Pancreas (tissue), 10 donors: ENCODE results near the gene CCDC116. TPM values are rescaled to one million over a fixed set of nuclear protein-coding genes. Genes with fewer than 3 reads are reported as not detected.

ENCODE experiments used
- ATAC-seq, 4 donors: fragments of 200-7000 bp; cut with Tn5 transposase; one replicate each; pipeline versions ENCODE4 v1.8.0 to v1.9.1; 2020; ENCODE audit warnings: mild to moderate bottlenecking in 4 of 4, moderate library complexity in 4 of 4
- DNase-seq, 6 donors: peaks; one replicate each; pipeline ENCODE4 v3.0.0-alpha.2; 2020
- FAIRE-seq: peaks from 2 replicates; lab custom pipeline; 2012; peaks lifted over from hg19 to GRCh38; lab: Jason Lieb, UNC
- H3K27ac ChIP-seq, 4 donors: fragments of 200-600 bp; sonication (generic); 1 replicate in 3 of 4; 2 replicates in 1 of 4; pipeline versions ENCODE4 v1.5.0 to v1.8.0; 2020
- H3K27me3 ChIP-seq, 4 donors: fragments of 200-600 bp; one replicate each; pipeline ENCODE4 v1.8.0; 2021
- H3K36me3 ChIP-seq, 3 donors: fragments of 200-600 bp; sonication (generic) in 1 of 3; one replicate each; pipeline versions ENCODE4 v1.5.0 to v1.8.0; 2020 to 2021
- H3K4me1 ChIP-seq, 3 donors: fragments of 200-600 bp; one replicate each; pipeline ENCODE4 v1.8.0; 2021
- H3K4me3 ChIP-seq, 4 donors: fragments of 200-600 bp; sonication (generic) in 2 of 4; one replicate each; pipeline versions ENCODE4 v1.5.0 to v1.8.0; 2020 to 2021
- H3K9me3 ChIP-seq, 4 donors: fragments of 200-600 bp; one replicate each; pipeline ENCODE4 v1.8.0; 2021
- CTCF ChIP-seq, 4 donors: fragments of 200-600 bp; sonication (generic) in 3 of 4; IDR thresholded peaks; one replicate each; pipeline versions ENCODE4 v1.5.0 to v1.8.0; 2021; ENCODE audit warnings: antibody characterized with exemption in 4 of 4
- WGBS, 2 donors: extraction: QIAGEN DNeasy Blood & Tissue Kit; methylation state at CpG; one replicate each; pipeline ENCODE4 v1.1.7; 2013; 5-methylcytosine and 5-hydroxymethylcytosine counted together
- intact Hi-C, 3 donors: fragments of 100-400 bp; cut with DNase I; formaldehyde crosslinking; loops; one replicate each; pipeline versions ENCODE4 v1.11.1 to v1.14.2; 2022
- polyA plus RNA-seq, 2 donors: library from polyadenylated mRNA; stranded (reverse); fragments of 200-250 nt; gene quantifications; one replicate each; pipeline ENCODE4 v1.2.3, GENCODE V29; 2013
- total RNA-seq, 6 donors: library from RNA; stranded (reverse); fragmentation: NEBNext Ultra II Directional in 4 of 6; extraction: Animal tissue kit (Norgen Biotek cat#: 25700) in 4 of 6; gene quantifications; one replicate each; pipeline versions ENCODE4 v1.2.1 to v1.2.4, GENCODE V29; 2021 to 2023
- donor health status: healthy with polysubstance abuse.
- donor health status: DM: no; HTN: no; CAD: no; lungs with moderate emphysema.
- donor health status: DM: no; HTN: no; CAD: no.
- donor health status: control.
- donor health status: control.
- donor health status: Bipolar disorder and iron deficiency.
- donor health status: DM: yes; HTN: yes; CAD: no.
- donor health status: DM: no; HTN: no; CAD: no.
- donor health status: DM: no; HTN: no; CAD: no.
- donor health status: DM: yes; HTN: yes; CAD: no.

The CCDC116 gene
- under 1 TPM in 5 of 6 donors, not detected in 1; 0.12 to 0.34 (median 0.19) TPM for total RNA-seq
- polyA plus RNA-seq: 1 to 10 TPM; 1.2 to 1.3 TPM

- H3K4me1 ChIP-seq: peaks cover 11 to 12% (median 11%) of the 10 kb centered on the region in 3 donors
- DNase-seq (peak in 1 of 6 donors; percentile 71), ATAC-seq (no peak), FAIRE-seq (no peak)
- intact Hi-C loops: no loop called here
- no peaks in the 10 kb centered on the region for H3K9me3 ChIP-seq
- no peak within 1 kb of the TSS for H3K4me3 ChIP-seq
- no peak within 1 kb of the TSS for H3K27ac ChIP-seq
- WGBS, 2 donors: 85% methylated on average over 27 of the region's 27 CpGs
- no peaks in the 10 kb centered on the region for H3K36me3 ChIP-seq
- no peak for TF ChIP-seq CTCF (IDR thresholded peaks at IDR 0.05)
- no peaks in the 10 kb centered on the region for H3K27me3 ChIP-seq
Observed at GRCh38 chr22:21632237-21632895, at the start of gene CCDC116. CCDC116 (plus strand) TSS chr22:21632760; CDS start chr22:21633182, 422 bp downstream.

GRCh38 chr22:21582801-21583740 is 49.5 kb upstream of the CCDC116 start:
- TF ChIP-seq CTCF (IDR thresholded peaks at IDR 0.05): no peak
- H3K27ac ChIP-seq: no peak overlapping the region
- 54 to 58% methylated on average over 10 of the region's 10 CpGs for WGBS, 2 donors
- FAIRE-seq (no peak), ATAC-seq (peak in 2 of 4 donors; percentile 24), DNase-seq (no peak)
- no peaks in the 10 kb centered on the region for H3K36me3 ChIP-seq
- H3K4me3 ChIP-seq: no peak overlapping the region
- H3K27me3 ChIP-seq: no peaks in the 10 kb centered on the region
- H3K9me3 ChIP-seq: no peaks in the 10 kb centered on the region
- peaks cover 4 to 8% (median 6%) of the 10 kb centered on the region in 3 donors for H3K4me1 ChIP-seq
- intact Hi-C loops: no loop called here

GRCh38 chr22:21585389-21585788 is 47.2 kb upstream of the CCDC116 start:
- ATAC-seq (no peak), DNase-seq (no peak), FAIRE-seq (no peak)
- H3K4me1 ChIP-seq: peaks cover 0 to 11% (median 0%) of the 10 kb centered on the region in 3 donors
- H3K27ac ChIP-seq: no peak overlapping the region
- H3K27me3 ChIP-seq: no peaks in the 10 kb centered on the region
- intact Hi-C loops: no loop called here
- TF ChIP-seq CTCF (IDR thresholded peaks at IDR 0.05): no peak
- H3K9me3 ChIP-seq: no peaks in the 10 kb centered on the region
- no peaks in the 10 kb centered on the region for H3K36me3 ChIP-seq
- WGBS, 2 donors: 77 to 79% methylated on average over 2 of the region's 2 CpGs
- no peak overlapping the region for H3K4me3 ChIP-seq

- H3K4me1 ChIP-seq: peaks cover 0 to 14% (median 9%) of the 10 kb centered on the region in 3 donors
- no peak for DNase-seq
- WGBS, 2 donors: 78 to 81% methylated on average over 4 of the region's 4 CpGs
- H3K27ac ChIP-seq: no peak overlapping the region
- intact Hi-C loops: no loop called here
- H3K27me3 ChIP-seq: no peaks in the 10 kb centered on the region
- TF ChIP-seq CTCF (IDR thresholded peaks at IDR 0.05): no peak
- no peak overlapping the region for H3K4me3 ChIP-seq
- H3K9me3 ChIP-seq: no peaks in the 10 kb centered on the region
- FAIRE-seq: no peak
- peak in 1 of 4 donors; percentile 48 for ATAC-seq
- no peaks in the 10 kb centered on the region for H3K36me3 ChIP-seq
Observed at GRCh38 chr22:21587803-21588611, 44.6 kb upstream of the CCDC116 start.
